ENCODE data around the gene CWC27.

DNA sequence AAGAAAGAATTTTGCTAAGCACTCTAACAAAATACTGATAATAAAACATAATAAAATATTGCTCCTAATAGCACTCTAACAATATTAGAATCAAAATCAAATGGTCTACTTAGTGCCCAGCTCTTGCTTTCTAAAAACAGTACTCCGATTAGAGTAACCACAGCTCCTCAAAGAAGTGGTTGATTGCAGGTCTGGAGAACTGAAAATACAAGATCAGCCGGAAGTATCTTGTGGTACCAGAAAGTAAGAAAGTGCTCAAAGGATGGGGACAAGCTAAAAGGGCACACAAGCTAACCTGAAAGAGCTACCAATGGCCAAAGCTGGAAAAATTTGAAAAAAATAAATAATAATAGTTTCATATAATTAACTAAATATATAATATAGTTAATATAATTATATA, 119.2 kb downstream of the CWC27 start:
- TF ChIP-seq, protein P1, sequence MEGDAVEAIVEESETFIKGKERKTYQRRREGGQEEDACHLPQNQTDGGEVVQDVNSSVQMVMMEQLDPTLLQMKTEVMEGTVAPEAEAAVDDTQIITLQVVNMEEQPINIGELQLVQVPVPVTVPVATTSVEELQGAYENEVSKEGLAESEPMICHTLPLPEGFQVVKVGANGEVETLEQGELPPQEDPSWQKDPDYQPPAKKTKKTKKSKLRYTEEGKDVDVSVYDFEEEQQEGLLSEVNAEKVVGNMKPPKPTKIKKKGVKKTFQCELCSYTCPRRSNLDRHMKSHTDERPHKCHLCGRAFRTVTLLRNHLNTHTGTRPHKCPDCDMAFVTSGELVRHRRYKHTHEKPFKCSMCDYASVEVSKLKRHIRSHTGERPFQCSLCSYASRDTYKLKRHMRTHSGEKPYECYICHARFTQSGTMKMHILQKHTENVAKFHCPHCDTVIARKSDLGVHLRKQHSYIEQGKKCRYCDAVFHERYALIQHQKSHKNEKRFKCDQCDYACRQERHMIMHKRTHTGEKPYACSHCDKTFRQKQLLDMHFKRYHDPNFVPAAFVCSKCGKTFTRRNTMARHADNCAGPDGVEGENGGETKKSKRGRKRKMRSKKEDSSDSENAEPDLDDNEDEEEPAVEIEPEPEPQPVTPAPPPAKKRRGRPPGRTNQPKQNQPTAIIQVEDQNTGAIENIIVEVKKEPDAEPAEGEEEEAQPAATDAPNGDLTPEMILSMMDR (IDR thresholded peaks at IDR 0.05): no peak
- TF ChIP-seq, protein P2, sequence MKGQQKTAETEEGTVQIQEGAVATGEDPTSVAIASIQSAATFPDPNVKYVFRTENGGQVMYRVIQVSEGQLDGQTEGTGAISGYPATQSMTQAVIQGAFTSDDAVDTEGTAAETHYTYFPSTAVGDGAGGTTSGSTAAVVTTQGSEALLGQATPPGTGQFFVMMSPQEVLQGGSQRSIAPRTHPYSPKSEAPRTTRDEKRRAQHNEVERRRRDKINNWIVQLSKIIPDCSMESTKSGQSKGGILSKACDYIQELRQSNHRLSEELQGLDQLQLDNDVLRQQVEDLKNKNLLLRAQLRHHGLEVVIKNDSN (CRISPR knock-in tag; IDR thresholded peaks at IDR 0.05): no peak
- TF ChIP-seq CREB1 (CRISPR knock-in tag; IDR thresholded peaks at IDR 0.05): no peak
- TF ChIP-seq, protein P3, sequence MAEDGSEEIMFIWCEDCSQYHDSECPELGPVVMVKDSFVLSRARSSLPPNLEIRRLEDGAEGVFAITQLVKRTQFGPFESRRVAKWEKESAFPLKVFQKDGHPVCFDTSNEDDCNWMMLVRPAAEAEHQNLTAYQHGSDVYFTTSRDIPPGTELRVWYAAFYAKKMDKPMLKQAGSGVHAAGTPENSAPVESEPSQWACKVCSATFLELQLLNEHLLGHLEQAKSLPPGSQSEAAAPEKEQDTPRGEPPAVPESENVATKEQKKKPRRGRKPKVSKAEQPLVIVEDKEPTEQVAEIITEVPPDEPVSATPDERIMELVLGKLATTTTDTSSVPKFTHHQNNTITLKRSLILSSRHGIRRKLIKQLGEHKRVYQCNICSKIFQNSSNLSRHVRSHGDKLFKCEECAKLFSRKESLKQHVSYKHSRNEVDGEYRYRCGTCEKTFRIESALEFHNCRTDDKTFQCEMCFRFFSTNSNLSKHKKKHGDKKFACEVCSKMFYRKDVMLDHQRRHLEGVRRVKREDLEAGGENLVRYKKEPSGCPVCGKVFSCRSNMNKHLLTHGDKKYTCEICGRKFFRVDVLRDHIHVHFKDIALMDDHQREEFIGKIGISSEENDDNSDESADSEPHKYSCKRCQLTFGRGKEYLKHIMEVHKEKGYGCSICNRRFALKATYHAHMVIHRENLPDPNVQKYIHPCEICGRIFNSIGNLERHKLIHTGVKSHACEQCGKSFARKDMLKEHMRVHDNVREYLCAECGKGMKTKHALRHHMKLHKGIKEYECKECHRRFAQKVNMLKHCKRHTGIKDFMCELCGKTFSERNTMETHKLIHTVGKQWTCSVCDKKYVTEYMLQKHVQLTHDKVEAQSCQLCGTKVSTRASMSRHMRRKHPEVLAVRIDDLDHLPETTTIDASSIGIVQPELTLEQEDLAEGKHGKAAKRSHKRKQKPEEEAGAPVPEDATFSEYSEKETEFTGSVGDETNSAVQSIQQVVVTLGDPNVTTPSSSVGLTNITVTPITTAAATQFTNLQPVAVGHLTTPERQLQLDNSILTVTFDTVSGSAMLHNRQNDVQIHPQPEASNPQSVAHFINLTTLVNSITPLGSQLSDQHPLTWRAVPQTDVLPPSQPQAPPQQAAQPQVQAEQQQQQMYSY (CRISPR knock-in tag; IDR thresholded peaks at IDR 0.05): no peak
- TF ChIP-seq TEAD4 (CRISPR knock-in tag; IDR thresholded peaks at IDR 0.05): no peak
- TF ChIP-seq JUN (CRISPR knock-in tag; IDR thresholded peaks at IDR 0.05): no peak
- TF ChIP-seq, protein P4, sequence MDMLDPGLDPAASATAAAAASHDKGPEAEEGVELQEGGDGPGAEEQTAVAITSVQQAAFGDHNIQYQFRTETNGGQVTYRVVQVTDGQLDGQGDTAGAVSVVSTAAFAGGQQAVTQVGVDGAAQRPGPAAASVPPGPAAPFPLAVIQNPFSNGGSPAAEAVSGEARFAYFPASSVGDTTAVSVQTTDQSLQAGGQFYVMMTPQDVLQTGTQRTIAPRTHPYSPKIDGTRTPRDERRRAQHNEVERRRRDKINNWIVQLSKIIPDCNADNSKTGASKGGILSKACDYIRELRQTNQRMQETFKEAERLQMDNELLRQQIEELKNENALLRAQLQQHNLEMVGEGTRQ (CRISPR knock-in tag; IDR thresholded peaks at IDR 0.05): no peak
- TF ChIP-seq, protein P5, sequence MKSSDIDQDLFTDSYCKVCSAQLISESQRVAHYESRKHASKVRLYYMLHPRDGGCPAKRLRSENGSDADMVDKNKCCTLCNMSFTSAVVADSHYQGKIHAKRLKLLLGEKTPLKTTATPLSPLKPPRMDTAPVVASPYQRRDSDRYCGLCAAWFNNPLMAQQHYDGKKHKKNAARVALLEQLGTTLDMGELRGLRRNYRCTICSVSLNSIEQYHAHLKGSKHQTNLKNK (CRISPR knock-in tag; IDR thresholded peaks at IDR 0.05): no peak
- TF ChIP-seq NR1H2 (CRISPR knock-in tag; IDR thresholded peaks at IDR 0.05): no peak

All from WTC11 (cell line).